ENCODE results near the gene CYSTM1.
"Not testable (repeated sequence)": the region's sequence is repeated elsewhere in the genome, so short reads cannot be mapped to it uniquely, and the experiment has no call there.

Gene CYSTM1

DNA sequence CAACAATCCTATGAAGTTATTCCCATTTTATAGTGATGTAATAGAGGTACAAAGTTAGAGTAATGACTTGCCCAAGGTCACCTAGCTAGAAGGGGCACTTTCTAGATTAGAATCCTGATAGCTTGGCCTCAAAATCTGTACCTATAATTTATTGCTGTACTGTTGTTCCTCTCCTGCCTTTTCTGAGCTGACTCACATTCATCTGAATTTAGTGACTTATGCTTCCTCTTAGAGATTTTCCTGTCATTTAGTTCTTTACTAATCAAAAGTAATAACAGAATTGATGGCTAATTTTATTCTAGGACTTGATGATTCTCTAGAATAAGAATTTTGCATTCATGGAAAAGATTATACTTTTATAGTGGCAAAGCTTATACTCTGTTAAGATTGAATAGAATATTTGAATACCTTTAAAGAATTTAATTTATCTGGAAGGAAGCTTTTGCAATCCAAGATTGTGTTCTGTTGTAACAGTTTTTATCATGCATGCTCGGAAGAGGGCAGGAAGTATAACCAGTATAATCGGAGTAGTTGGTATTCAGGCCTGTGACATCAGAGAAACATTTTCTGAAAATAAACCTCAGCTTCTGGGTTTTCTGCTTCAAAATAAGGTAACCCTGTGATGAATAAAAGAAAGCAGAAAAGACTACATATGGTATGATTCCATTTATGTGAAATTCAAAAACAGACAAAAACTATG, 21.3 kb downstream of the CYSTM1 start:
- DNase-seq (ENCODE audit: low read depth), result no peak
- no peak overlapping the region for H3K4me3 ChIP-seq (ENCODE audit: low read length)
- TF ChIP-seq CTCF (conservative IDR thresholded peaks at IDR 0.05; ENCODE audit: low read depth, low read length), result no peak

DNA sequence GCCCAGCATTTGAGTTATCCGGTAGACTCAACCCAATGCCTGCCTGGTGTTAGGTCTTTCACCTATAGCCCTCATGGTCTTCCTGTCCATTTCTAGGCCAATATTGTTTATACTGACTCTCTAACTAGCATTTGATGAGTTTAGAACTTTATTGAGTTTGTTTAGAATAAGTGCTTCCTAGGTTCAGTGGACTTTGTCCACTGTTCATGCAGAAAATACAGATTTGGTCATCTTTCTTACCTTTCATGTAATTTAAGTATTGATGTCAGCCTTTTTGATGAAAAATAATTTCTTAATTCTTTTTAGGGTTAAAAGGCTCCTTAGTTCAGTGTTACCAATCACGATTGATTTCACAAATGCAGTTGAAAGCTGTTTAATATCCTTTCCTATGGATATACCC, 22.0 kb downstream of the CYSTM1 start:
- no peak for TF ChIP-seq CTCF (conservative IDR thresholded peaks at IDR 0.05; ENCODE audit: low read depth, low read length)
- no peak overlapping the region for H3K4me3 ChIP-seq (ENCODE audit: low read length)
- DNase-seq (ENCODE audit: low read depth), result no peak

DNA sequence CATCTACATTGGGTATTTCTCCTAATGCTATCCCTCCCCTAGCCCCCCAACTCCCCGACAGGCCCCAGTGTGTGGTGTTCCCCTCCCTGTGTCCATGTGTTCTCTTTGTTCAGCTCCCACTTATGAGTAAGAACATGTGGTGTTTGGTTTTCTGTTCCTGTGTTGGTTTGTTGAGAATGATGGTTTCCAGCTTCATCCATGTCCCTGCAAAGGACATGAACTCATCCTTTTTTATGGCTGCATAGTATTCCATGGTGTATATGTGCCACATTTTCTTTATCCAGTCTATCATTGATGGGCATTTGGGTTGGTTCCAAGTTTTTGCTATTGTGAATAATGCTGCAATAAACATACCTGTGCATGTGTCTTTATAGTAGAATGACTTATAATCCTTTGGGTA, 23.9 kb downstream of the CYSTM1 start:
- H3K4me3 ChIP-seq (ENCODE audit: low read length); DNase-seq (ENCODE audit: low read depth): not testable (repeated sequence)

DNA sequence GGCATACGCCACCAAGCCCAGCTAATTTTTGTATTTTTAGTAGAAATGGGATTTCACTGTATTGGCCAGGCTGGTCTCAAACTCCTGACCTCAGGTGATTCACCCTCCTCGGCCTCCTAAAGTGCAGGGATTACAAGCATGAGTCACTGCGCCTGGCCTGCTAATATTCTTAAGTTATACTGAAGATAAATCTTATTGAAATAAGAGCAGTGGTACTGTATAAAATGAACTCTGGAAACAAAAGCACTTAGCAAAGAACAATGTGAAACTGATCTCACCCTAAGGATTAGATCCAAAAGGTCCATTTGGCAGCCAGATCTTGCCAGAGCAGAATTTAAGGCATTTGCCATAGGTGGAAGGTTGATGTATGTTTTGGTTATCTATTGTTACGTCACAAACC, 27.1 kb downstream of the CYSTM1 start:
- peak; percentile 64 for DNase-seq (ENCODE audit: low read depth)
- TF ChIP-seq CTCF (conservative IDR thresholded peaks at IDR 0.05; ENCODE audit: low read depth, low read length), result no peak
- no peak overlapping the region for H3K4me3 ChIP-seq (ENCODE audit: low read length)

DNA sequence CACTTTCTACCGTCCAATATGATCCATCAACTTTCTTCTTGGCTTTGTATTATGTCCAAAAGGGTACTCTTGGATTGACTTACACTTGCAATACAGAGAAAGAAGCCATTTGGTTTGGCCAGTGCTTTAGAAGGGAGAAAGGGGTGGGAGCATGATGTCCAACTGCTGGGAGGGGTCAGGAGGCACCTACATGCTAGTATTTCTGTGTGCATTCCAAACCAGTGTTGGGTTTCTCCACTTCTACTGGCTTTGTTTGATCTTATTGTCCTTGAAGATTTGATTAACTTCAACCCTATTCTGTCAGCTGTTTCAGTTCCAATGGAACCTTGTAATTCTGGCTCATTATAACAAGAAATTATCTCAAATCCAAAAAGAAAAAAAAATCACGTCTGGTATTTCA, 27.6 kb downstream of the CYSTM1 start:
- no peak overlapping the region for H3K4me3 ChIP-seq (ENCODE audit: low read length)
- DNase-seq (ENCODE audit: low read depth), result no peak
- no peak for TF ChIP-seq CTCF (conservative IDR thresholded peaks at IDR 0.05; ENCODE audit: low read depth, low read length)

GRCh38 chr5:140205216-140205615, 30.2 kb downstream of the CYSTM1 start:
- TF ChIP-seq CTCF (conservative IDR thresholded peaks at IDR 0.05; ENCODE audit: low read depth, low read length), result no peak
- peak; percentile 55 for DNase-seq (ENCODE audit: low read depth)
- no peak overlapping the region for H3K4me3 ChIP-seq (ENCODE audit: low read length)

DNA sequence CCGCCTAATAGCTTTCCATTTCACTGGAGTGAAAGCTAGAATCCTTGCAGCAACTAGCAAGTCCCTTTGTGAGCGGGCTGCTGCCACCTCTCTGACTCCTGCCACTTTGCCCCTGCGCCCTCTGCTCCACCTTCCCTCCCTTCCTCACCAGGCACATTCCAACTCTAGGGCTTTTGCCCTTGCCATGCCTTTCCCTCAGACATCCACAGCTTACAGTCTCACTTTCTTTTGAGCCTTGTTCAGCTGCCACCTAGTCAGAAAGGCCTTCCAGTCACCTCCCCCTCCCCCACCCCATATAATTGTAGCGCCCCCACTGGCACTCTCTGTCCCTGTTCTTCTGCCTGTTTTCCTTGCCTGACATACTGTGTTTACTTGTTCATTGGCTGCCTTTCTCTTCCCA, 31.0 kb downstream of the CYSTM1 start:
- no peak overlapping the region for H3K4me3 ChIP-seq (ENCODE audit: low read length)
- no peak for DNase-seq (ENCODE audit: low read depth)
- TF ChIP-seq CTCF (conservative IDR thresholded peaks at IDR 0.05; ENCODE audit: low read depth, low read length), result peak; percentile 37
